OCI-LY1 (cell line): ENCODE data around the gene COQ9.

Source experiments
- H2AFZ ChIP-seq: fragments of 200-600 bp; sonication (generic), shearing (Covaris generic); 2 replicates; pipeline ENCODE4 v1.6.0; 2014; ENCODE audit warnings: antibody characterized with exemption, mild to moderate bottlenecking, low read length
- H3F3A ChIP-seq: fragments of 200-600 bp; sonication (generic), shearing (Covaris generic); 2 replicates; pipeline ENCODE4 v1.6.0; 2014; ENCODE audit warnings: mild to moderate bottlenecking, antibody characterized with exemption, low read length, moderate library complexity; ENCODE audit not compliant: insufficient read depth
- H3K27ac ChIP-seq: fragments of 200-600 bp; sonication (generic); 2 replicates; pipeline ENCODE4 v1.5.1; 2014; ENCODE audit warnings: low read length, mixed run types, mild to moderate bottlenecking, low read depth; ENCODE audit not compliant: poor library complexity, severe bottlenecking
- H3K27me3 ChIP-seq: fragments of 200-600 bp; sonication (generic); 2 replicates; pipeline ENCODE4 v1.6.0; 2014; ENCODE audit warnings: antibody characterized with exemption, mild to moderate bottlenecking, low read length, moderate library complexity; ENCODE audit not compliant: insufficient read depth
- H3K36me3 ChIP-seq: fragments of 200-600 bp; sonication (generic); 2 replicates; pipeline ENCODE4 v1.6.1; 2014; ENCODE audit warnings: mild to moderate bottlenecking, antibody characterized with exemption, low read length, moderate library complexity, mixed read lengths; ENCODE audit not compliant: insufficient read depth
- H3K4me1 ChIP-seq: fragments of 200-600 bp; sonication (generic); 2 replicates; pipeline ENCODE4 v1.5.1; 2014; ENCODE audit warnings: mild to moderate bottlenecking, low read length, moderate library complexity; ENCODE audit not compliant: insufficient read depth, severe bottlenecking
- H3K4me2 ChIP-seq: fragments of 200-600 bp; sonication (generic), shearing (Covaris generic); 2 replicates; pipeline ENCODE4 v1.6.1; 2014; ENCODE audit warnings: low read length
- H3K4me3 ChIP-seq: fragments of 200-600 bp; sonication (generic); 2 replicates; pipeline ENCODE4 v1.5.1; 2014; ENCODE audit warnings: low read length, low read depth, mild to moderate bottlenecking, mixed read lengths; ENCODE audit not compliant: poor library complexity, severe bottlenecking
- H3K79me2 ChIP-seq: fragments of 200-600 bp; shearing (Covaris generic); 2 replicates; pipeline ENCODE4 v1.6.1; 2016; ENCODE audit warnings: mixed run types, low read length, mixed read lengths; ENCODE audit not compliant: insufficient read depth
- H3K9ac ChIP-seq: fragments of 200-600 bp; sonication (generic), shearing (Covaris generic); 2 replicates; pipeline ENCODE4 v1.6.1; 2014; ENCODE audit warnings: mild to moderate bottlenecking, low read length, mixed read lengths
- H3K9me2 ChIP-seq: fragments of 200-600 bp; sonication (generic), shearing (Covaris generic); 2 replicates; pipeline ENCODE4 v1.6.1; 2014; ENCODE audit warnings: low read depth, mild to moderate bottlenecking, low read length, mixed read lengths
- H3K9me3 ChIP-seq: fragments of 200-600 bp; shearing (Covaris generic); 2 replicates; pipeline ENCODE4 v1.6.1; 2014; ENCODE audit warnings: low read length, mixed read lengths
- H4K20me1 ChIP-seq: fragments of 200-600 bp; sonication (generic), shearing (Covaris generic); 2 replicates; pipeline ENCODE4 v1.6.0; 2016; ENCODE audit warnings: mild to moderate bottlenecking, low read length; ENCODE audit not compliant: insufficient read depth
- EZH2 ChIP-seq: fragments of 200-600 bp; sonication (generic), shearing (Covaris generic); IDR thresholded peaks from 2 replicates; pipeline ENCODE4 v1.8.0; 2017; ENCODE audit warnings: borderline replicate concordance, mixed run types, mild to moderate bottlenecking, antibody characterized with exemption, low read length, moderate library complexity, mixed read lengths
- TF ChIP-seq, protein P1 (sequence below): fragments of 200-600 bp; sonication (generic), shearing (Covaris generic); IDR thresholded peaks from 2 replicates; pipeline ENCODE4 v1.5.1; 2017; ENCODE audit warnings: mild to moderate bottlenecking, antibody characterized with exemption, low read length, moderate library complexity, mixed read lengths

Gene COQ9

GRCh38 chr16:57422026-57422944 lies 25.0 kb upstream of the COQ9 start:
- Histone ChIP-seq H3K4me2 (no peak overlapping the region), H3K79me2 (no peaks in the 10 kb centered on the region), H2AFZ (no peak overlapping the region), H3K9me3 (no peaks in the 10 kb centered on the region), H3K27me3 (no peaks in the 10 kb centered on the region), H3K27ac (no peak overlapping the region), H3F3A (no peaks in the 10 kb centered on the region), H3K4me3 (no peak overlapping the region), H3K9me2 (no peaks in the 10 kb centered on the region), H4K20me1 (no peaks in the 10 kb centered on the region), H3K36me3 (peaks cover 9% of the 10 kb centered on the region), H3K9ac (no peak overlapping the region), H3K4me1 (peaks cover 8% of the 10 kb centered on the region)
- TF ChIP-seq, protein P1, sequence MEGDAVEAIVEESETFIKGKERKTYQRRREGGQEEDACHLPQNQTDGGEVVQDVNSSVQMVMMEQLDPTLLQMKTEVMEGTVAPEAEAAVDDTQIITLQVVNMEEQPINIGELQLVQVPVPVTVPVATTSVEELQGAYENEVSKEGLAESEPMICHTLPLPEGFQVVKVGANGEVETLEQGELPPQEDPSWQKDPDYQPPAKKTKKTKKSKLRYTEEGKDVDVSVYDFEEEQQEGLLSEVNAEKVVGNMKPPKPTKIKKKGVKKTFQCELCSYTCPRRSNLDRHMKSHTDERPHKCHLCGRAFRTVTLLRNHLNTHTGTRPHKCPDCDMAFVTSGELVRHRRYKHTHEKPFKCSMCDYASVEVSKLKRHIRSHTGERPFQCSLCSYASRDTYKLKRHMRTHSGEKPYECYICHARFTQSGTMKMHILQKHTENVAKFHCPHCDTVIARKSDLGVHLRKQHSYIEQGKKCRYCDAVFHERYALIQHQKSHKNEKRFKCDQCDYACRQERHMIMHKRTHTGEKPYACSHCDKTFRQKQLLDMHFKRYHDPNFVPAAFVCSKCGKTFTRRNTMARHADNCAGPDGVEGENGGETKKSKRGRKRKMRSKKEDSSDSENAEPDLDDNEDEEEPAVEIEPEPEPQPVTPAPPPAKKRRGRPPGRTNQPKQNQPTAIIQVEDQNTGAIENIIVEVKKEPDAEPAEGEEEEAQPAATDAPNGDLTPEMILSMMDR = peak; percentile 55
- no peak for TF ChIP-seq EZH2

DNA sequence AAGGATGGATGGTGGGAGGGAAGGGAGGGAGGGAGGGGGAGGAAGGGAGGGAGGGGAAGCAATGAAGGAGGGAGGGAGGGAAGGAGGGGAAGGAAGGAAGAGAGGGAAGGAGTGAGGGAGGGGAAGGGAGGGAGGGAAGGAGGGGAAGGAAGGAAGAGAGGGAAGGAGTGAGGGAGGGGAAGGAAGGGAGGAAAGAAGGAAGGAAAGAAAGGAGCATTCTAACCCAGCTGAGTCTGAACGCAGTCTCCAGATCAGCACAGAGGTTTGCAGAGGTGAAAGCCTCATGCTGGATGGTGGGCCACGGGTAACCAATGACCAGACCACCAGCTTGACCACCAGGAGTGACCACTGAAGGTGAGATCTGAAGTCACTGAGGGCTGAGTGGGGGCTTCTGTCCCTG lies 24.1 kb upstream of the COQ9 start:
- Histone ChIP-seq H3K9me2 (no peaks in the 10 kb centered on the region), H3K4me2 (no peak overlapping the region), H3K27ac (no peak overlapping the region), H3K4me1 (peaks cover 8% of the 10 kb centered on the region), H3K79me2 (no peaks in the 10 kb centered on the region), H2AFZ (no peak overlapping the region), H3K36me3 (peaks cover 18% of the 10 kb centered on the region), H3F3A (no peaks in the 10 kb centered on the region), H3K27me3 (no peaks in the 10 kb centered on the region), H3K9me3 (no peaks in the 10 kb centered on the region), H3K9ac (no peak overlapping the region), H4K20me1 (no peaks in the 10 kb centered on the region), H3K4me3 (no peak overlapping the region)
- TF ChIP-seq, protein P1 = no peak
- TF ChIP-seq EZH2 = no peak

GRCh38 chr16:57424583-57424982 lies 22.7 kb upstream of the COQ9 start:
- Histone ChIP-seq H3K9ac (no peak overlapping the region), H3K27me3 (no peaks in the 10 kb centered on the region), H3K79me2 (no peaks in the 10 kb centered on the region), H3K27ac (no peak overlapping the region), H3K9me3 (no peaks in the 10 kb centered on the region), H4K20me1 (no peaks in the 10 kb centered on the region), H2AFZ (no peak overlapping the region), H3K36me3 (peaks cover 30% of the 10 kb centered on the region), H3K9me2 (no peaks in the 10 kb centered on the region), H3K4me2 (no peak overlapping the region), H3K4me1 (peaks cover 5% of the 10 kb centered on the region), H3K4me3 (no peak overlapping the region), H3F3A (no peaks in the 10 kb centered on the region)
- no peak for TF ChIP-seq EZH2
- TF ChIP-seq, protein P1 = no peak
